Cerebellar cortex (tissue), 1 donor: ENCODE data around the gene FDX1.

Source experiments
- DNase-seq: peaks from one replicate; pipeline ENCODE4 v3.0.0-alpha.2; 2015; ENCODE audit warnings: low spot score

FDX1 gene

GRCh38 chr11:110508786-110509185 is 79.0 kb downstream of the FDX1 start:
- DNase-seq, result no peak

GRCh38 chr11:110509472-110509871 is 79.7 kb downstream of the FDX1 start:
- no peak for DNase-seq

- no peak for DNase-seq
These were observed 82.3 kb downstream of the FDX1 start for GRCh38 chr11:110512026-110512425.

GRCh38 chr11:110513259-110513801 is 83.6 kb downstream of the FDX1 start:
- no peak for DNase-seq

- DNase-seq, result no peak
These were observed 84.2 kb downstream of the FDX1 start for GRCh38 chr11:110513846-110514437.
